Activated CD8-positive, alpha-beta memory T cell treated with anti-CD3 and anti-CD28 coated beads, Interleukin-2, amount 50 U/mL, for 24 hours (primary cell): ENCODE results near the gene CXCL16.

Experiments
- DNase-seq: peaks from one replicate; pipeline ENCODE4 v3.0.0-alpha.2; 2020; ENCODE audit errors: extremely low read depth

CXCL16 gene

GRCh38 chr17:4739122-4740024 lies at the start of gene CXCL16, which contains the start of gene ZMYND15:
TSS of gene CXCL16 (minus strand) at chr17:4739928. CDS start at chr17:4739339, 589 bp downstream.
TSS of gene ZMYND15 (plus strand) at chr17:4739833. CDS start at chr17:4740549, 716 bp downstream.
- no peak for DNase-seq

- DNase-seq = no peak
These were observed 49.3 kb upstream of the CXCL16 start, which contains the start of gene GLTPD2 for GRCh38 chr17:4788807-4789700. TSS of gene GLTPD2 (plus strand) at chr17:4788964. CDS start at chr17:4789012, 48 bp downstream.

GRCh38 chr17:4788159-4788806 lies 48.6 kb upstream of the CXCL16 start:
- DNase-seq = no peak

- DNase-seq = no peak
These were observed 46.8 kb upstream of the CXCL16 start for GRCh38 chr17:4786516-4786915.

GRCh38 chr17:4786106-4786511 lies 46.4 kb upstream of the CXCL16 start, which contains the start of gene VMO1:
TSS of gene VMO1 (minus strand) at chr17:4786364. CDS start at chr17:4786352, 12 bp downstream.
- DNase-seq = no peak

GRCh38 chr17:4785311-4786105 lies 45.8 kb upstream of the CXCL16 start:
- no peak for DNase-seq

GRCh38 chr17:4782652-4783051 lies 42.9 kb upstream of the CXCL16 start:
- DNase-seq = no peak

- no peak for DNase-seq
These were observed 40.7 kb upstream of the CXCL16 start for GRCh38 chr17:4780325-4780955.

- DNase-seq = no peak
These were observed 38.4 kb upstream of the CXCL16 start for GRCh38 chr17:4777969-4778760.

GRCh38 chr17:4772235-4772613 lies 32.5 kb upstream of the CXCL16 start:
- no peak for DNase-seq

GRCh38 chr17:4771519-4772234 lies 31.9 kb upstream of the CXCL16 start, which contains the start of gene TM4SF5:
TSS of gene TM4SF5 (plus strand) at chr17:4771886. CDS start at chr17:4771923, 37 bp downstream.
- DNase-seq = no peak

- DNase-seq = no peak
These were observed 29.9 kb upstream of the CXCL16 start for GRCh38 chr17:4769628-4770027.

GRCh38 chr17:4768298-4768697 lies 28.6 kb upstream of the CXCL16 start:
- no peak for DNase-seq

- no peak for DNase-seq
These were observed 27.0 kb upstream of the CXCL16 start for GRCh38 chr17:4766723-4767122.

GRCh38 chr17:4766201-4766600 lies 26.5 kb upstream of the CXCL16 start:
- no peak for DNase-seq

GRCh38 chr17:4764595-4764994 lies 24.9 kb upstream of the CXCL16 start:
- DNase-seq = no peak

- no peak for DNase-seq
These were observed 20.1 kb upstream of the CXCL16 start for GRCh38 chr17:4759776-4760236.

GRCh38 chr17:4753392-4753791 lies 13.7 kb upstream of the CXCL16 start:
- DNase-seq = no peak

- no peak for DNase-seq
These were observed 12.2 kb upstream of the CXCL16 start for GRCh38 chr17:4751932-4752331.
